ENCODE results near the gene MOB3A. TPM values are rescaled to one million over a fixed set of nuclear protein-coding genes. Genes with fewer than 3 reads are reported as not detected.

The MOB3A gene
- total and polyA plus RNA-seq, 8 donors, result 9.9 to 181 (median 25.9) TPM

DNA sequence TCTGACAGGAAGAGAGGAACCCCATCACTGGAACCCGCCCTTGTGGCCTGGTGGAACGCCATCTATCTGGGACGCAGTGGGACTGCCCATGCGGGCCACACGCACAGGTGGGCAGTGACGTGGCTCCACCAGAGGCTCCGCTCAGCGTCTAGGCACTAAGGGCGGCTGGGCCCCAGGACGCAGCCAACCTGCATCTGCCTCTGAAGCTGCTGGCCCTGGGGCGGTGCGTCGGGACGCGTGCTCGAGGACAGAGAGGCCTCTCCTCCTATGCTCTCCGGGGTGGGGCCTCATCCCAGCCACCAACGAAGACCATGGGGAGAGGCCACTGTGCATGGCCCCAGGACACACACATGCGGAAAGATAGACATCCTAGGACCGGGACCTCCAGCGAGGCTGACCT, 18.7 kb upstream of the MOB3A start:
- 85 to 96% (median 94%) methylated on average over 19 to 21 of the region's 21 CpGs for WGBS, 5 donors
- no peaks in the 10 kb centered on the region for H3K4me1 ChIP-seq
- TF ChIP-seq, protein P1, sequence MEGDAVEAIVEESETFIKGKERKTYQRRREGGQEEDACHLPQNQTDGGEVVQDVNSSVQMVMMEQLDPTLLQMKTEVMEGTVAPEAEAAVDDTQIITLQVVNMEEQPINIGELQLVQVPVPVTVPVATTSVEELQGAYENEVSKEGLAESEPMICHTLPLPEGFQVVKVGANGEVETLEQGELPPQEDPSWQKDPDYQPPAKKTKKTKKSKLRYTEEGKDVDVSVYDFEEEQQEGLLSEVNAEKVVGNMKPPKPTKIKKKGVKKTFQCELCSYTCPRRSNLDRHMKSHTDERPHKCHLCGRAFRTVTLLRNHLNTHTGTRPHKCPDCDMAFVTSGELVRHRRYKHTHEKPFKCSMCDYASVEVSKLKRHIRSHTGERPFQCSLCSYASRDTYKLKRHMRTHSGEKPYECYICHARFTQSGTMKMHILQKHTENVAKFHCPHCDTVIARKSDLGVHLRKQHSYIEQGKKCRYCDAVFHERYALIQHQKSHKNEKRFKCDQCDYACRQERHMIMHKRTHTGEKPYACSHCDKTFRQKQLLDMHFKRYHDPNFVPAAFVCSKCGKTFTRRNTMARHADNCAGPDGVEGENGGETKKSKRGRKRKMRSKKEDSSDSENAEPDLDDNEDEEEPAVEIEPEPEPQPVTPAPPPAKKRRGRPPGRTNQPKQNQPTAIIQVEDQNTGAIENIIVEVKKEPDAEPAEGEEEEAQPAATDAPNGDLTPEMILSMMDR (IDR thresholded peaks at IDR 0.05), result no peak
- no peak for TF ChIP-seq POLR2AphosphoS5 (IDR thresholded peaks at IDR 0.05)
- TF ChIP-seq EP300 (IDR thresholded peaks at IDR 0.05), result no peak
- TF ChIP-seq POLR2A (IDR thresholded peaks at IDR 0.05), result no peak
- H3K27ac ChIP-seq, result no peak overlapping the region
- H3K4me3 ChIP-seq, result no peak overlapping the region
- intact Hi-C loops (cut with DNase I; ENCODE audit: low total_unique reads), result no loop called here
- DNase-seq, result no peak
- H3K27me3 ChIP-seq, result no peaks in the 10 kb centered on the region
- no peaks in the 10 kb centered on the region for H3K9me3 ChIP-seq
- H3K36me3 ChIP-seq, result peaks cover 99 to 100% (median 100%) of the 10 kb centered on the region in 4 donors

DNA sequence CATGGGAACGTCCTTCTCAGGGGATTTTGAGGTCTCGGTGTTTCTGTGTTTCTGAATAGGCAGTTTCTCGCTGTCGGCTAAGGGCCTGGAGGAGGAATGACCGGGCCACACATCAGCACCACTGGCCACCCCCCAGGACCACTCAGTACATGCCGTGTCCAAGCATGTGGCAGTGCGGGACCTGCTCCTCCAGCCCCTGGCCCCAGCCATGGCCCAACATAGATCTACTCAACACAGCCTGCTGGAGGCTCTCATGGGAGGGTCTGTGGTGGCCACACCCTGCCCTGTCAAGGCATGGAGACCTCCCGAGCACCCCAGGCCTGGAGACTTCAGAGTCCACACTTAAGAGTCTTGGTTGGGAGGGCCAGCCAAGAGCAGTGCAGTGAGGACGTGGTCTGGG, 18.1 kb upstream of the MOB3A start:
- Histone ChIP-seq H3K4me1 (no peaks in the 10 kb centered on the region), H3K27ac (no peak overlapping the region), H3K27me3 (no peaks in the 10 kb centered on the region), H3K4me3 (no peak overlapping the region), H3K36me3 (peaks cover 99 to 100% (median 100%) of the 10 kb centered on the region in 4 donors), H3K9me3 (no peaks in the 10 kb centered on the region)
- intact Hi-C loops (cut with DNase I; ENCODE audit: low total_unique reads), result no loop called here
- DNase-seq, result no peak
- TF ChIP-seq POLR2A (IDR thresholded peaks at IDR 0.05), result no peak
- no peak for TF ChIP-seq EP300 (IDR thresholded peaks at IDR 0.05)
- no peak for TF ChIP-seq POLR2AphosphoS5 (IDR thresholded peaks at IDR 0.05)
- TF ChIP-seq, protein P1 (IDR thresholded peaks at IDR 0.05), result no peak
- 90 to 93% (median 92%) methylated on average over 7 to 9 of the region's 9 CpGs for WGBS, 5 donors

DNA sequence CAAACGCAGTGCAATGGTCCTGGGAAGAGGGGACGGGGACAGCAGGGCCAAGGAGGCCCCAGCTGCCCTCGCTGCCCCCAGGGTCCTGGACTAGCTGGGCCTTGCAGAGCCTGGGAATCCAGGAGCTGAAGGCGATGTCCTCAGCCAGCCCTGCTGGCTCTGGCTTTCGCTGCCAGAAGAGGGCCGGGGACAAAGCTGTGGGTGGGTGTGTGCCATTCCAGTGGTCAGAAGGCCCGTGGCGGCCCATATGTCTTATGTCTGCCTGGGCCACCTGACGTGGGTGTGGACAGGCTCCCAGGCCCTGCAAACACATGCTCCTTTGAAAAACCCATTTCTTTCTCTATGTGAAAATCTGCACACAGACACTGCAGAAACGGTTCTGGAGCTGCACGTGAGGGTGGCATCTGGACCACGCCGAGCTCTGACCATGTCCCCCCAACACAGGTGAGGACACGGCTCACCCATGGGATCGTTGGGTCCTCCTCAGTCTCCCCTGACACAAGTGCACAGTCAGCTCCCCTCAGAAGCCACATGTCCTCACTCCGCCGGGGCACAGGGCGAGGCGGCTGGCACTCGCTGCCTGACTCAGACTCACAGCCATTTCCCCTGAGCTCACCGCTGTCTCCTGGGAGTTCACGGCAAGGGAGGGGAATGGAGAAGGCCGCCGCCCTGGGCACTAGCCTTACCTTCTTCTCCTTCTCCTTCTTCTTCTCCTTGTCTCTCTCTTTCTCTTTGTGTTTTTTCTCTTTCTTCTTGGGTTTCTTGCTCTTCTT, 17.5 kb upstream of the MOB3A start:
- TF ChIP-seq EP300 (IDR thresholded peaks at IDR 0.05) (no peak), POLR2AphosphoS5 (IDR thresholded peaks at IDR 0.05) (no peak), POLR2A (IDR thresholded peaks at IDR 0.05) (no peak)
- TF ChIP-seq, protein P1 (IDR thresholded peaks at IDR 0.05), result no peak
- intact Hi-C loops (cut with DNase I; ENCODE audit: low total_unique reads), result no loop called here
- Histone ChIP-seq H3K36me3 (peaks cover 100% of the 10 kb centered on the region in 4 donors), H3K4me3 (no peak overlapping the region), H3K9me3 (no peaks in the 10 kb centered on the region), H3K27me3 (no peaks in the 10 kb centered on the region), H3K4me1 (no peaks in the 10 kb centered on the region), H3K27ac (no peak overlapping the region)
- DNase-seq, result no peak
- 90 to 94% (median 91%) methylated on average over 12 to 24 of the region's 24 CpGs for WGBS, 5 donors

DNA sequence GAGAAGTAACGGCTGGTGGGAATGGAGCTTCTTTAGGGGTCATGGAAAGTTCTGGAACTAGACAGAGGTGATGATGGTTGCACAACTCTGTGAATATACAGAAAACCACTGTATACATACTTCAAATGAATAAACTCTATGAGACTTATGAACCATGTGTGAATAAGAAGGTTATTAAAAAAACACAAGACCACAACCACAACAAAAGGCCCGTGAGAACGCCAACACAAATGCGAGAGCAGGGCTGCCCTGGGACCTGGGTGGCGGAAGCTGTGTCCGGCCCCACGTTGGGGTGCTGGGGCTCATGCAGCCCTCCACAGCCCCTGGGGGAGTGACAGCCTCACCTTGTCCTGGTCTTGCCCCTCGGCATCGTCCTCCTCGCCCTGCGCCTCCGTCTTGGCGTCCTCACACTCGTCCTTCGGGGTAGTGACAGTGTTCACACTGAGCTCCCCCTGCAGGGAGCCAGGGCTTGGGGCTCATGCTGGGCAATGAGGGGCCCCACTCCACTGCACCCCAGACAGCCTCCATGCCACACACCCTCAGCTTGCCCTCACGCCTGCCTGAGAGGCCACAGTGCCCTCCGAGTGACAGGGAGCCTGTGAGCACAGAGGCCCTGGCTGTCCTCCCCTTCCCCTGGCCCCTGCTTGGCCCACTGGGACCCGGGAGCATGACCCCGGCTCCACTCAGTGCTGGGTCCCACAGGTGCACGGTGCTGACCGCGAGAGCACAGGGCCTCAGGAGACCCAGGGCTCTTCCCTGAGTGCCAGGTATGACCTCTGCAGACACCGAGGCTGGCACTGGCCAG, 16.6 kb upstream of the MOB3A start:
- H3K4me3 ChIP-seq, result no peak overlapping the region
- no peak for DNase-seq
- no peaks in the 10 kb centered on the region for H3K4me1 ChIP-seq
- no peak overlapping the region for H3K27ac ChIP-seq
- no peaks in the 10 kb centered on the region for H3K9me3 ChIP-seq
- H3K27me3 ChIP-seq, result no peaks in the 10 kb centered on the region
- 81 to 89% (median 83%) methylated on average over 17 to 23 of the region's 23 CpGs for WGBS, 5 donors
- intact Hi-C loops (cut with DNase I; ENCODE audit: low total_unique reads), result no loop called here
- TF ChIP-seq EP300 (IDR thresholded peaks at IDR 0.05) (no peak), POLR2A (IDR thresholded peaks at IDR 0.05) (no peak), POLR2AphosphoS5 (IDR thresholded peaks at IDR 0.05) (no peak)
- TF ChIP-seq, protein P1 (IDR thresholded peaks at IDR 0.05), result no peak
- peaks cover 100% of the 10 kb centered on the region in 4 donors for H3K36me3 ChIP-seq

All from stomach (tissue), 9 donors.